Lower leg skin (tissue), 3 donors: Measurements from ENCODE around the gene PRCD.

Experiments used
- POLR2A ChIP-seq, 2 donors: fragments of 450-650 bp; IDR thresholded peaks; one replicate each; pipeline ENCODE4 v1.6.1; 2016 to 2017; ENCODE audit warnings: antibody characterized with exemption in 2 of 2, mild to moderate bottlenecking in 1 of 2, moderate library complexity in 1 of 2
- TF ChIP-seq, protein P1 (sequence below), 3 donors: fragments of 450-650 bp; IDR thresholded peaks; one replicate each; pipeline ENCODE4 v1.5.1; 2016; ENCODE audit warnings: antibody characterized with exemption in 3 of 3, mild to moderate bottlenecking in 3 of 3, moderate library complexity in 2 of 3

DNA sequence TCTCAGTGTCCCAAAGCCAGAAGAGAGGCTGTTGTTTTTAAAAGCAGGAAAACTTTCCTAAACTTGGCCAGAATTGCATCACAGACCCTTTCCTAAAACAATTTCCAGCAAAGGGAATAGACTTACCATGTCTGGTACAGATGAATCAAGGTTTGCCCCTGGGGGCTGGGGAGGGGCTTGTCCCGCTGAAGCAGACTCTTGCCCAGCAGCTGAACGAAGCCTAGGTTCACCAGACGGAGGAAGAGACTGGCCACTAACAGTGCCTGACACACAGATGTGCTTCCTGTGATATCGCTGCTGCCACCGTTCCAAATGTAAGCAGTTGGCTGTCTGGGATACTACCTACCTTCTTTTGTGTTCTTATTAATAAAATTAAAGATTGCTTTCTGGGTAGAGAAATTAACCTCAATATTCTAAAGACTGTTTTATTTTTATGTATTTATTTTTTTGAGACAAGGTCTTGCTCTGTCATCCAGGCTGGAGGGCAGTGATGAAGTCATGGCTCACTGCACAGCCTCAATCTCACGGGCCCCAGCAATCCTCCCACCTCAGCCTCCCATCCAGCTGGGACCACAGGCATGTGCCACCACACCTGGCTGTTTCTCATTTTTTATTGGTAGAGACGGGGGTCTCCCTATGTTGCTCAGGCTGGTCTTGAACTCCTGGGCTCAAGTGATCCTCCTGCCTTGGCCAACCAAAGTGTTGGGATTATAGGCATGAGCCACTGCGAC lies 13.5 kb downstream of the PRCD start:
- TF ChIP-seq, protein P1, sequence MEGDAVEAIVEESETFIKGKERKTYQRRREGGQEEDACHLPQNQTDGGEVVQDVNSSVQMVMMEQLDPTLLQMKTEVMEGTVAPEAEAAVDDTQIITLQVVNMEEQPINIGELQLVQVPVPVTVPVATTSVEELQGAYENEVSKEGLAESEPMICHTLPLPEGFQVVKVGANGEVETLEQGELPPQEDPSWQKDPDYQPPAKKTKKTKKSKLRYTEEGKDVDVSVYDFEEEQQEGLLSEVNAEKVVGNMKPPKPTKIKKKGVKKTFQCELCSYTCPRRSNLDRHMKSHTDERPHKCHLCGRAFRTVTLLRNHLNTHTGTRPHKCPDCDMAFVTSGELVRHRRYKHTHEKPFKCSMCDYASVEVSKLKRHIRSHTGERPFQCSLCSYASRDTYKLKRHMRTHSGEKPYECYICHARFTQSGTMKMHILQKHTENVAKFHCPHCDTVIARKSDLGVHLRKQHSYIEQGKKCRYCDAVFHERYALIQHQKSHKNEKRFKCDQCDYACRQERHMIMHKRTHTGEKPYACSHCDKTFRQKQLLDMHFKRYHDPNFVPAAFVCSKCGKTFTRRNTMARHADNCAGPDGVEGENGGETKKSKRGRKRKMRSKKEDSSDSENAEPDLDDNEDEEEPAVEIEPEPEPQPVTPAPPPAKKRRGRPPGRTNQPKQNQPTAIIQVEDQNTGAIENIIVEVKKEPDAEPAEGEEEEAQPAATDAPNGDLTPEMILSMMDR (IDR thresholded peaks at IDR 0.05) = no peak
- TF ChIP-seq POLR2A (IDR thresholded peaks at IDR 0.05) = no peak
